HL-60/S4 (cell line): ENCODE results near the gene FBN1.

Experiments used
- in situ Hi-C: fragments of 300-500 bp; cut with MboI; formaldehyde crosslinking; loops from 2 replicates; pipeline ENCODE4 v1.14.3; 2022; ENCODE audit warnings: low sequenced_read_pairs

FBN1 gene

GRCh38 chr15:48653216-48653615, 7.7 kb upstream of the FBN1 start:
- in situ Hi-C loops: no loop called here

GRCh38 chr15:48652510-48653076, 7.1 kb upstream of the FBN1 start:
- in situ Hi-C loops: no loop called here

- in situ Hi-C loops: no loop called here
Measured at GRCh38 chr15:48650931-48651330, 5.4 kb upstream of the FBN1 start.

GRCh38 chr15:48647962-48648361, 2.5 kb upstream of the FBN1 start:
- in situ Hi-C loops: no loop called here

GRCh38 chr15:48646331-48646730, 822 bp upstream of the FBN1 start:
- in situ Hi-C loops: no loop called here

GRCh38 chr15:48644827-48645557, 517 bp downstream of the FBN1 start:
- in situ Hi-C loops: no loop called here

GRCh38 chr15:48644467-48644826, 1.1 kb downstream of the FBN1 start:
- in situ Hi-C loops: no loop called here

GRCh38 chr15:48643776-48644466, 1.6 kb downstream of the FBN1 start:
- in situ Hi-C loops: no loop called here

- in situ Hi-C loops: no loop called here
Measured at GRCh38 chr15:48643206-48643605, 2.3 kb downstream of the FBN1 start.

GRCh38 chr15:48642795-48643194, 2.7 kb downstream of the FBN1 start:
- in situ Hi-C loops: no loop called here

- in situ Hi-C loops: no loop called here
Measured at GRCh38 chr15:48641416-48641815, 4.1 kb downstream of the FBN1 start.

- in situ Hi-C loops: no loop called here
Measured at GRCh38 chr15:48638963-48639362, 6.5 kb downstream of the FBN1 start.

- in situ Hi-C loops: no loop called here
Measured at GRCh38 chr15:48637639-48638038, 7.9 kb downstream of the FBN1 start.

- in situ Hi-C loops: no loop called here
Measured at GRCh38 chr15:48636511-48636910, 9.0 kb downstream of the FBN1 start.

GRCh38 chr15:48634893-48635292, 10.6 kb downstream of the FBN1 start:
- in situ Hi-C loops: no loop called here

GRCh38 chr15:48634096-48634495, 11.4 kb downstream of the FBN1 start:
- in situ Hi-C loops: no loop called here

- in situ Hi-C loops: no loop called here
Measured at GRCh38 chr15:48632651-48633050, 12.9 kb downstream of the FBN1 start.

- in situ Hi-C loops: no loop called here
Measured at GRCh38 chr15:48631176-48631770, 14.2 kb downstream of the FBN1 start.

GRCh38 chr15:48630245-48630644, 15.3 kb downstream of the FBN1 start:
- in situ Hi-C loops: no loop called here

- in situ Hi-C loops: no loop called here
Measured at GRCh38 chr15:48628832-48629231, 16.7 kb downstream of the FBN1 start.

- in situ Hi-C loops: no loop called here
Measured at GRCh38 chr15:48627260-48627940, 18.1 kb downstream of the FBN1 start.
